Ureter (tissue), 1 donor: Measurements from ENCODE around the gene ASCL5. TPM values are rescaled to one million over a fixed set of nuclear protein-coding genes. Genes with fewer than 3 reads are reported as not detected.
A peak's percentile ranks its signal among the peaks of the same experiment; 100 is the strongest.
"Not testable (repeated sequence)": the region's sequence is repeated elsewhere in the genome, so short reads cannot be mapped to it uniquely, and the experiment has no call there.

Experiments used
- DNase-seq: peaks from one replicate; pipeline ENCODE4 v3.0.0-alpha.2; 2020; ENCODE audit warnings: low spot score
- total RNA-seq: library from RNA; stranded (reverse); gene quantifications from one replicate; pipeline ENCODE4 v1.2.4, GENCODE V29; 2023
- donor health status: DM: yes; HTN: yes; CAD: no.

Gene ASCL5
- total RNA-seq: not detected

- no peak for DNase-seq
Observed at GRCh38 chr1:201126832-201127754, at the start of gene ASCL5. Gene ASCL5, minus strand, starts transcription at chr1:201127184. Its CDS starts 11,812 bp downstream, at chr1:201115372.

GRCh38 chr1:201175820-201176500, 49.0 kb upstream of the ASCL5 start:
- no peak for DNase-seq

- no peak for DNase-seq
Observed at GRCh38 chr1:201173736-201174135, 46.8 kb upstream of the ASCL5 start.

GRCh38 chr1:201172999-201173610, 46.1 kb upstream of the ASCL5 start:
- no peak for DNase-seq

- DNase-seq: no peak
Observed at GRCh38 chr1:201172326-201172725, 45.3 kb upstream of the ASCL5 start.

GRCh38 chr1:201171063-201172036, 44.4 kb upstream of the ASCL5 start:
- DNase-seq: no peak

GRCh38 chr1:201170533-201171062, 43.6 kb upstream of the ASCL5 start:
- peak; percentile 96 for DNase-seq

- DNase-seq: no peak
Observed at GRCh38 chr1:201169971-201170532, 43.1 kb upstream of the ASCL5 start.

- DNase-seq: no peak
Observed at GRCh38 chr1:201169203-201169602, 42.2 kb upstream of the ASCL5 start.

- no peak for DNase-seq
Observed at GRCh38 chr1:201167041-201167991, 40.3 kb upstream of the ASCL5 start.

- no peak for DNase-seq
Observed at GRCh38 chr1:201164645-201165044, 37.7 kb upstream of the ASCL5 start.

GRCh38 chr1:201163707-201164106, 36.7 kb upstream of the ASCL5 start:
- no peak for DNase-seq

- DNase-seq: not testable (repeated sequence)
Observed at GRCh38 chr1:201163036-201163435, 36.1 kb upstream of the ASCL5 start.

GRCh38 chr1:201157949-201158348, 31.0 kb upstream of the ASCL5 start:
- DNase-seq: no peak

GRCh38 chr1:201156819-201157218, 29.8 kb upstream of the ASCL5 start:
- no peak for DNase-seq

GRCh38 chr1:201156346-201156745, 29.4 kb upstream of the ASCL5 start:
- no peak for DNase-seq

- no peak for DNase-seq
Observed at GRCh38 chr1:201155354-201155753, 28.4 kb upstream of the ASCL5 start.

GRCh38 chr1:201154389-201155165, 27.6 kb upstream of the ASCL5 start, which contains the start of gene TMEM9:
Gene TMEM9, minus strand, starts transcription at chr1:201154474. Its CDS starts 551 bp downstream, at chr1:201153923.
- DNase-seq: peak; percentile 99
